ENCODE data around the gene RTP5. TPM values are rescaled to one million over a fixed set of nuclear protein-coding genes. Genes with fewer than 3 reads are reported as not detected.
"Not testable (repeated sequence)": the region's sequence is repeated elsewhere in the genome, so short reads cannot be mapped to it uniquely, and the experiment has no call there.

Gene RTP5
- total RNA-seq, 1 donor from 2014 or later: not detected

DNA sequence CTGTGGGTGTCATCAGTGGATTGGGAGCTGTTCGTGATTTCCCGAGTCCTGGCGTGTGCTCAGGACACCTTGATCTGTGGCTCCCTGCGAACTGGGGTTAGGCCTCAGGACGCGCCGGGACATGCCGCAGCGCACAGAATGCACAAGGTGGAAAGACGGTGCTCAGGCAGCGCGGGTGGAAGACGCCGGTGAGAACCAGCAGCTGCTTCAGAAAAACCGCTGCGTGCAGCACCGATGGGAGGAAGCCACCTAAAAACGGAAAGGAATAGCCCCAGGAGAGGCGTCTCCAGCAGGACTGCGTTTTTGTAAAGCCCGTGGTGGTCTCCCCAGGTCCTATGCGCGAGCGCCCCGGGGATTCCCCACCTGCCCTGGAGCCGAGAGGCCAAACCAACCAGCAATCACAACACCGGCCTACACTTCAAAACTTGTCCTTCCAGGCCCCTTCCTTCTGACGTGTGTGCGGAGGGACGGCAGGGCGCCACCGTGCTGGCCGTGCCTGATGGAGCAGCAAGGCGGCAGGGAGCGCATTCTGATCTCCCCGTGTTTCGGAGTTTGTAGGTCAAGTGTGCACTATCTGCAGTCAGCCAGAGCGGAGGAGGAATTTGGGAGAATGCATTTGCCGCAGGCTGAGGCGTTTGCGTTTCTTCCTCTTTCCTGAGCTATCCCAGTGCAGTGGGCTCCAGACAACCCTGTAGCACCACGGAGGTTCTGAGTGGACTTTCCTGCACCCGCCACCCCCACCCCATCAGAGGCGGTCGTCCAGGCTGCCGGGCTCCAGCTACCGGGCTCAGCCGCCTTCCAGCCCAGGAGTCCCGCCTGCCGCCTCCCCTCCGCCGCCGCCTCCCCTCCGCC, 32.2 kb downstream of the RTP5 start:
- DNase-seq (ENCODE audit: low read depth, low spot score): no peak

DNA sequence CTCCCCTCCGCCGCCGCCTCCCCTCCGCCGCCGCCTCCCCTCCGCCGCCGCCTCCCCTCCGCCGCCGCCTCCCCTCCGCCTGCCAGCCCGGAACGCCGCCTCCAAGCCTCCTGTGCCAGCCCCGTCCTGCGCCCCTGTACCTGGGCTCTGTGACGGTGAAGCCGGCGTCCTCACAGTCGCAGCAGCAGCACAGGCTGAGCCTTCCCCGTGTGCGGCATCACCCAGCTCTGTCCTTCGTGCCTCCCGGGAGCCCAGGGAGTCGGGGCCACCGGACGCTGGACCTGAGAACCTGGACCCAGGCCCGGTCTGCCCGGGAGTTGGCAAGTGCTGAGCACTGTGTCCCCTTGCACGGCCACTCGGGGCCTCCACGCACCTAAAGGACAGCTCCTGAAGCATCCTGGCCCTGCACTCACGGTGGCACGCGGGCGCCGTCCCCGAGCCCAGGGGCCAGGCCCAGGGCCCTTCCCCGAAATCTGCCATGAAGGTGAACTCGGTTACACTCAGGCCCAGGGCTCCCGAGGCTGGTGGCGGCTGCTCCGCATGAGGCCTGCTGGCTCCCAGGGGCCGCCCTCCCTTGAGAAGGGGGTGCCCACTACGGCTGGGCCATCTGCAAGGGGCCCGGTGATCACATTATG, 32.9 kb downstream of the RTP5 start:
- DNase-seq (ENCODE audit: low read depth, low spot score): no peak

DNA sequence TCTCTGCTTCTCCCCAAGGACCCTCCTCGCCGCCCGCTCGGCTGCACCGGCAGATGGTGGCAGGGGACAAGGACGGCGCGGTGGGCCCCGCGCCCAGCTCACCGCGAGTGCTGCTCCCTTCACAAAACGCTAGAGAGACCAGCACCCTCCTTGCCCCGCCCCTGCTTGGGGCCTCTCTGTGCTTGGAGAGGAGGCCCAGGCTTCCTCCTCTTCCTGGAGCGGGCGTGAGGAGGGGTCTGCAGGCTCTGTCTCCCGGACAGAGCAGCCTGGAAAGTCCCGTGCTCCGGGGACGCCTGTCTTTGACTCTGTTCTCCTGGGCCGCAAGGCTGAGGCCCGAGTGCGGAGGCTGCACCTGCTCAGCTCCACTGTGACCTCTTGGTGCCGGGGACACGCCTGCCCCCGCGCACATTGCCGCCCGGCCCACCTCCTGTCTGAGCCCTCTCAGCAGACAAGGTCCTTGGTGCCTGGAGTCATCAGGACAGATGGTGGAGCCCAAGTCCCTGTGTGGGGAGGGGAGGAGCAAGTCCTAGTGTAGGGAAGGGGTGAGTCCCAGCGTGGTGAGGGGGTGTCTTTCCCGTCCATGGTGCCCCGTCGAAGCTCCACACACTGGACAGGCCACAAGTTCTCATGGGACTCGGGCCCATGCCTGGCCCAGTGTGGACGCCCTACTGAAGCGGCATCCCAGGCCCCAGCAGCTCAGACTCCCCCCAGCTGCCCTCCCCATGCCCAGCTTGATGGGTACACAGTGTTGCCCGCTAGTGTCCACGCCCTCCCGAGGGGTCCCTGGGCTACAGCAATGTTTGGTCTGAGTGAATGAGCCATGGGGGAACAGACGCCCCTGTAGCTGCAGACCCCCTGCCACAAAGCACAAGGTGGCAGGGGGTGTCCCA, 33.8 kb downstream of the RTP5 start:
- no peak for DNase-seq (ENCODE audit: low read depth, low spot score)

DNA sequence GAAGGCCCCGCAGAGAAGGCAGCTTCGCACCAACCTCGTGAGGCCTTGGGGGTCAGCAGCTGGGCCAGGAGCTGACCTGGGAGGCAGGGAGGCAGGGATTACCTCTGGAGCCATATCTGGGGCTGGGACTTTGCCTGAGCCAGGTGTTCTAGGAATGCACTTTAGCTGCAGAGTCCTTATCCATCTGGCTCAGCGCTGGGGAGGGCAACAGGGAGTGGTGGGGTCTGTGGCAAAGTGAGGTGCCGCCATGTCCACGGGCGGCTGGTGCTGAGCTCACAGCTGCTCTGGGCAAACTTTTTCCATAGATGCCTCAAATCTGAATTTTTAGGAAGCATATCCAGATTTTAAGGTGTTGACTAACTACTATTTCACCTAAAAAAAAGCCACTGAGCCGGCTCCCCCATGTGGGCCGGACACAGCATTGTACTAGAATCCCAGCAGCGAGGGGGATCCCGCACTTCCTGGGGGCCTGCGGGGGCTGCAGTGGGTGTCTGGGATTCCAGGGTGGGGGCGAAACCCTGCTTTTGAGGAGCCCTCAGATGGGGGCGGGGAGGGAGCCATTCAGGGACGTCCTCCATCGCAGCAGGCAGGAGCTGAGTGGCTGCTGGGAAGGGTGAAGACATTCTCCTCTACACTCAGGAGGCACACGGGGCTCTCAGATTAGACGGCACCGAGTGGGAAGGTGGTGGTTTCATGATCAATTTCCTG, 34.6 kb downstream of the RTP5 start:
- no peak for DNase-seq (ENCODE audit: low read depth, low spot score)

DNA sequence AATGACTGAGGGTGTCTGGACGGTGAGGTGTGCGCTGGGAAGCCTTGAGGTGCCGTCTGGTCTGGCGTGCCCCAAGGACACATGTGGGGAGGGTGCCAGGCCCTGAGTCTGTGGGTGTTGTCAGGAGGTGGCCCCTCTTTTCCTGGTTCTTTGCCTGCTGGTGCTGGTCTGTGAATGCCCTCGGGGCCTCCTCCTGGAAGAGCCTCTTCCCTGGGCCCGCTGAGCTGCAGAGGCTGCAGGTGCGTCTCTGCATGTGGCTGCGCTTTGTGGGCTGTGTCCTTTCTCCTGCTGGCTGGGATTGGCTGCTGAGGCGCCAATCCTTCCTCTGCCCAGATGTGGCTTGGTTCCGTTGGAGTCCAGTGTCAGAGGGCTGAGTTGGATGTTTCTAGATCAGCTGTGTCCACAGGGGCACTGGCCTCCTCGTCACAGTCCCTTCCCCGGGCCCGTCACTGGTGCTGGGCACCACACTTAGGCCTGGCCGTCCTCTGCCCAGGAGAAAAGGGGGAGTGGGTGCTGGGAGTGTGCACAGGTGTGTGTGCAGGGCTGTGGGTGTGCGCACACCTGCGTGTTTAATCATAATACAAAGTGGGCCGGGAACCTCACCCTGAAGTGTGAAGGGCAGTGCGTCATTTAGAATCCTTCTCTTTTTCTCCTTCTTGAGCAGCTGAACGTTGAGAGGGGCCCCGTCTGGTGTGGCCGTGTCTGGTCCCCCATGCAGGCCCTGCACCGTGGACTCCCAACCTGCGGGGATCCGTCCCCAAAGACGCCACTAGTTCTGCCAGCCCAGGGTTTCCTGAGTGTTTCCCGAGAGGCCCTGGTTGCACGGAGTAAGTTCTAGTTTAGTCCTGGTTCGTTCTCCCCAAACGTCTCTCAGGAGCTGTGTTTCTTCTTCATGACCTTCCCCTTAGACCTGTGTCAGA, 35.5 kb downstream of the RTP5 start:
- DNase-seq (ENCODE audit: low read depth, low spot score): no peak

DNA sequence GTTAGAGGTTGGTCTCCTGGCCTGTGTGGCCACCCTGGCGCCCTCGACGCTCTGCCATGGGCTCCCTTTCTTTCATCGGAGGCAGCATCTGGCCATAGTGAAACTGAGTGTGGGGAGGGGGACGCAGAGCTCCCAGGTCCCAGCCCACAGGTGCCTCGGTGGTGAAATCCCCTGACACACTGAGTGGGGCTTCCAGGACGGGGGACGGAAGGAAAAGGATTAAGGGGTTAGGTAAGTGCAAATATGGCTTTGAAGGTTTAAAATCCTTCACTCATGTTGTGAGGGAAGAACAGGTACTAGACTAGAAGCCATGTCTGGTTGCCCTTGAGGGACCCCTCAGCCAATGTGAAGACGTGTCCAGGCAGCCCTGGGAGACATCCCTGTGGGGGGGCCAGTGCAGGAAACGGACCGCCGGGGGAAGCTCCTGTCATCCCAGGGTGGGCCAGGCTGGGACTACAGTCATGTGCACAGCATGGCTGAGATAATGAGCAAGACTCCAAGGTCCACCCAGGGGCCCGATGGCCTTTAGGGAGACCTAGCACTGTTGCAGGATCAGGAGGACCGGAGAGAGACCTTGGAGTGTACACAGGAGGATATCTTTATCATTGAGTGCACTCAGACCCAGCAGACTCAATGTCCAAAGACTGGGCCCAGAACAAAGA, 36.3 kb downstream of the RTP5 start:
- no peak for DNase-seq (ENCODE audit: low read depth, low spot score)

DNA sequence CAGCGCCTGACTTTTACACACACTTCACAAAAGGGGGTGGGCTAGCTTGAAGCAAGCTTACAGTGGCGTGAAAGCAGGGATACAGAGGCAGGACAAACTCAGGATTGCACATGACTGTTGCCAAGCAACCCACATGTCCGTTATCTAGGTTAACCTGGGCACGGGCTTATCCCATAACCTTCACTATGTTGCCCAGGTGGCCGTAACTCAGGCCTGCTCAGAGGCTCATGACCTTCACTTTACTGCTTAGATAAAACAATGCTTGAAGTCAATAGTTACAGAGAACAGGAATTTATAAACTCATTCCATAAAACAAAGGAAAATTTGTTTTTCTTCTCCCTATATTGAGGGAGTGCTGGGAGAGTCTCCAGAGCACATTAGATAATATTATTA, 36.8 kb downstream of the RTP5 start:
- DNase-seq (ENCODE audit: low read depth, low spot score): not testable (repeated sequence)

DNA sequence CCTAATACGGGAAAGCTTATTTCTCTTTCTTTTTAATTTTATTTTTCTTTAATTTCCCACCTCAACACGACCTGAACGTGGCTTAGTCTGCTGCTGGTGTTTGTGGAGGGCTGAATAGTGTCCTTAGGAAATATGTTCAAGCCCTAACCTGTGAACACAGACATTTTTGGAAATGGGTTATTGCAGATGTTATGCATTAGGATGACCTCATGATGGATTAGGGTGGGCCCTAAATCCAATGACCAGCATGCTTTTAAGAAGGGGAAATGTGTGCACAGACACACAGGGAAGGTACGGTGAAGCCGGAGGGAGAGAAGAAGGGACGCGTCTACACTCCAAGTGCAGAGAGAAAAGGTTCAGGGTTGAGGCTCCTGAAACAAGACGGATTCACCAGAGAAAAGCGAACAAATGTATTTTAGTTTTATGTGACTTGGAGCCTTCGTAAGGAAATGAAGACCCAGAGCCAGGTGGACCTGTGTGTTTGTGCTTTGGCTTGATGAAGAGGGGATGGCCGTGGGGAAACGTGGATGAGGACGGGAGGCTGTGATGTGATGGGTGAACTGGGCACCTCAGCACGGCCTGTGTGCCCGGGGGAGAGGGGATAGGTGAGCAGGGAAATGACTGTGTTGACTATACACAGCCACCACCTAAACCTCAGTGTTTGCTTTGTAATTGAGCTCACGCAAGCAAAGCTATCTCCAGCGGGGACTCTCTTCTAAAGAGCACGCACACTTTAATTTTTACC, 37.5 kb downstream of the RTP5 start:
- DNase-seq (ENCODE audit: low read depth, low spot score): no peak

DNA sequence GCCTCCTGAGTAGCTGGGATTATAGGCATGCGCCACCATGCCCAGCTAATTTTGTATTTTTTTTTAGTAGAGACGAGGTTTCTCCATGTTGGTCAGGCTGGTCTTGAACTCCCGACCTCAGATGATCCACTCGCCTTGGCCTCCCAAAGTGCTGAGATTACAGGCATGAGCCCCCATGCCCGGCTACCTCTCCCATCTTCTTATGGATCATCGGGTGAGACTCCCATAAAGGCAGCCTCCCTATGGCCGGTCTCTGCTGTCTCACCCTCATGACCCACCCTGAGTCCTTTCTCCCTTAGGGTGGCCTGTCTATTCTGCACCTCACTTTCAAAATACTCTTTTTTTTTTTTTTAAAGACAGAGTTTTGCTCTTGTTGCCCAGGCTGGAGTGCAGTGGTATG, 38.3 kb downstream of the RTP5 start:
- not testable (repeated sequence) for DNase-seq (ENCODE audit: low read depth, low spot score)

DNA sequence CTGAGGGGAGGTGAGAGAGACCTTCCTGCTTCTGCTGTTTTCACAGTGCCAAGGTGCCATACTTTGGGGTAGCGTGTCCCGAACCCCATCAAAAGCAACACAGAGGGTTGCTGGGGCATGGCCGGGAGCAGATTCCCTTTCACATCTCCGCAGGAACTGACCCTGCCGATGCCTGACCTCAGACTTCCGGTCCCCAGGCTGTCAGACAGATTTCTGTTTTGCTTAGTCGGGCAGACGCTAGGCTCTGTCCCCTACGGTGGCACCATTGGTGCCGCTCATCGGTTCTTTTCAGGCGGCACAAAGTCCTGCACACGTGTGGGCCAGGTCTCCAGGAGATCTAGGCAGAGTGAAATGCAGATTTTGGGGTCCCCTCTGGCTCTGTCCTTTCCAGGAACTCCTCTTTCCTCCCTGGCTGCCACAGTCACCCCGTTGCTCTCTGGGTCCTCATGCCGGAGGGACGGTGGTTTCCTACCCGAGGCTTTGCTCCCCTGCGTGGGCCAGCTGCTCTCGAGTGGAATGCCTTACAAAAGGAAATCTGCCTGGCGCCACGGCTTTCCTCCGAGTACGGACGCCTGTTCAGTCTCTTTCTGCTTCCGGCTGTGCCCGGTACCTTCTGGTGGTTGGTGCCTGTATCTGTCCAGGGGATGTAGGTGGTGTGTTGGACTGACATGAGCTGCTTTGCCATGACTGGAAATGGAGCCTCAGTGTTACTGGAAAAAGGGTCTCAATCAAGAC, 39.3 kb downstream of the RTP5 start:
- no peak for DNase-seq (ENCODE audit: low read depth, low spot score)

DNA sequence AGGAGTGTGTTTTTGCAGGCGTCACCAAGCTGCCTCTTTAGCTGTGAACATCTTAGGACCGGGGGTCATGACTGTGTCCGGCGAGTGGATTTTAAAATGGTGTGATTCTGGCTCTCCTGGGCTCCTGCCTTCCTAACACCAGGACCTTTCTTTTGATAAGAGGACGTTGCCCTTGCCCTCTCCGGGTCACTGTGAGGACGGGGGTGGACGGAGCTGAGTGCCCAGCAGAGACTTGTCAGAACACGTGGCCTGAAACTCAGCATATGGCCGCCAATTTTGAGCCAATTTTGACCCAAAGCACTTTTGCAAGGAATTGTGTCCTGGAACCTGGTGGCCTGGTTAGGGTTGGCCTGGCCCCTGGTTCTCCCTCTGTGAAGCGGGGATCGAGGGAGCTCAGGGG, 40.2 kb downstream of the RTP5 start:
- DNase-seq (ENCODE audit: low read depth, low spot score): no peak

DNA sequence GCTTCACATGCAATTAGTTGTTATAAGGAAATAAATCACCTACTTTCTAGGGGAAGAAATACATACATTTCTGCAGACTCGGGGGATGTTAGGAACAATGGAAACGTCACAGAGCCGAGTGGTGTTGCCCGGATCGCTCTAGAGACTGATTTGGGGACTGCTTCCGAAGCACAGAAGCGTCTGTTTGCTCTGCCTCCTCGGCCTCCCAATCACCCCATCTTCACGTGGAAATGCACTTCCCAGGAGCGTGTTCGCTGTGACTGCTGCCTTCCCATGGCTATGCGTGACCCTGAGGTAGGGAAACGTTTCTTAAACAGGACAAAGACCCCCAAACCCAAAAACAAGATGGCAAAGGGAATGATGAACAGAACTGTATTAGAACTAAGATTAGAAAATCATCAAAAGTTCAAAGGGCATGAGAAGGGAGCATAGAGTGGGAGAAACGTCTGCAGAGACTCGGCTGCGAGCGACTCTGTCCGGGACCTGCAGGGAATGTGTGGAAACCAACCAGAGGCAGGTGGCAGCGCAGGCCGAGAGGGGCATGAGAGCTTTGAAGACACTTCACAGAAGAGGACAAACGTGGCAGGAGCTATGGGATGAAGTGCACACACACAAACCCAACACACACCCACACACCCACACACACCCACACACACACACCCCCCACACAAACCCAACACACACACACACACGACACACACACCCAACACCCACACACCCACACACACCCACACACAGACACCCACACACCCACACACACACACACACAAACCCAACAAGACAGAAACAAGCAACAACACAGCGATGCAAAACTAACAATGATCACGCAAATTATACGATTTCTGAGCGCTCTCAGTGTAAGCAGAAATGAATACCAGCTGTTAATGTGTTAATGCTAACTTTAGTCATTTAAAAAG, 41.3 kb downstream of the RTP5 start:
- DNase-seq (ENCODE audit: low read depth, low spot score): no peak

DNA sequence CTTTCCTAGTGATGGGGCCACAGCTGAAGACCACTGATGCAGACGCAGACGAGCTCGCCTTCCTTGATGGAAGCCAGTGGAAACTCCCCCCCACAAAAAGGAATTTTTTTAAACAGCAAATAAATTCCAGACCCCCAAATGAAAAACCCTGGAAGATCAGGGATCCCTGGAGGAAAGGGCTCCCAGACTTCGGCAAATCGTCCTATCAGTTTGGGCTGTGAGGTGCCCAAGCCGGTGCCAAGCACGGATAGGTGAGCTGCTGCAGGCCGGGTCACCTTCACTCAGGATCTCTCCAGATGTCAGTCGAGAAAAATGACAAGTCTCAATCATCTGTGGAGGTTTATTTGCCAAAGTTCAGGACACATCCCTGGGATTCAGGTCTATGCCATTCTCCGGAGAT, 42.0 kb downstream of the RTP5 start:
- DNase-seq (ENCODE audit: low read depth, low spot score): no peak

DNA sequence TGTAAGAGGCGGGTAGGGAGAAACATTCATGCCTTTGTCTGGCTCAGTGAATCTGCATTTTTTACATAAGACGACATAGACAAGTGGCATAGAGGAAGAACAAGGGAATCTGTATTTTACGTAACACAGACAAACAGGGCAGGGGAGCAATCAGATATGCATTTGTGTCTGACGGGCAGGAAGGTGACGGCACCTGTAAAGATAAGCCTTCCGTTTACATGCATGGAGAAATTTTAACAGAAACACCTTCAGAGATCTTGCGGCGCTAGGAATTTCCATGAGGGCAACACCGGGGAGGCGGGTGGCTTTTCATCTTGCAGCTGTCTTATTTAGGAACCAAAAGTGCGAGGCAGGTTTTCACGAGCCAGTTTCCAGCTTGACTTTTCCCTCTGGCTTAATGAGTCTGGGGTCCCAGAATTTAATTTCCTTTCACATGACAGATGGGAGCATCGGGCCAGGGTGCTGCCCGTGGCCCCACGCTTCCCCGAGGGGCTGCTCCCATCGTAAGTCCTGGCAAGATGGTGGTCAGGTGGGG, 42.6 kb downstream of the RTP5 start:
- no peak for DNase-seq (ENCODE audit: low read depth, low spot score)

DNA sequence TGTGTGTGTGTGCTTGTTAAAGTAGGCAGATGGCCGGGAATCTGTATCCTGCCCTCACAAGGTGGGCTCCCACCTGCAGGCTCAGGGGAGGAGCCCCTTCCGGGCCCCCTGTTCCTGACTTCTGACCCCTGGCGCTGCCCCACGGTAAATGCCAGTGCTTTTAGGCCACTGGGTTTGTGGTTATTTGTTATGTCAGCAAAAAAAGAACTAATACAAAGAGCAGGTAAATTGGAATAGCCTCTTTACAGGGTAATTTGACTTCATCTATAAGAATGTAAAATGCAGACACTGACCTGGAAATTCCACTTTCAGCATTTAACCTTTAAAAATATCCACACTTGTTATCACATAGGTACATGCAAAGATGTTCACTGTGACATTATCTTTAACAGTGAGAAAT, 44.2 kb downstream of the RTP5 start:
- DNase-seq (ENCODE audit: low read depth, low spot score): no peak

DNA sequence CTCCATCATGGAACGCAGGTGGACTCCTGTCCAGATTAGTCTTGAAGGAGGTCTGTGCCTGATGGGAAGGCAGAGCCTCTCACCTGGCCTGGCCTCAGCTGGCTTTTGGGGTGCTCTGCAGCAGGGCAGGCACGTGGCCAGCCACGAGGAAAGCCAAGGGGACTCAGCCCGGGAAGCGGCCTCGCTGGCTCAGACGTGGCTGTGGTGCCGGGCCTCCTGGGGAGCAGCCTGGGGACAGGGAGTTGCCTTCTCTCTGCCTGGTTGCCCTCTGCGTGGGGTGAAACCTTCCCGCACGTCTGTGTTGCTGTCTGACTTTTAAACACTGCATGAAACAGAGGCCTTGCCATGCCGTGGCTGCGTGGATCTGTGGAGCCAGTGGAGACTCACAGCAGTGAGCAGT, 45.0 kb downstream of the RTP5 start:
- no peak for DNase-seq (ENCODE audit: low read depth, low spot score)

DNA sequence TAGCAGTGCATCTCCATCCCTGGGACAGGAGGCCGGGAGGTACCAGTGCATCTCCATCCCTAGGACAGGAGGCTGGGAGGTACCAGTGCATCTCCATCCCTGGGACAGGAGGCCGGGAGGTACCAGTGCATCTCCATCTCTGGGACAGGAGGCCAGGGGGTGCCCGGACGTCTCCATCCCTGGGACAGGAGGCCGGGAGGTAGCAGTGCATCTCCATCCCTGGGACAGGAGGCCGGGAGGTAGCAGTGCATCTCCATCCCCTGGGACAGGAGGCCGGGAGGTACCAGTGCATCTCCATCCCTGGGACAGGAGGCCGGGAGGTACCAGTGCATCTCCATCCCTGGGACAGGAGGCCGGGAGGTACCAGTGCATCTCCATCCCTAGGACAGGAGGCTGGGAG, 52.1 kb downstream of the RTP5 start:
- DNase-seq (ENCODE audit: low read depth, low spot score): not testable (repeated sequence)
